Osteoblast (primary cell): ENCODE measurements around the gene PNMA8A. TPM values are rescaled to one million over a fixed set of nuclear protein-coding genes. Genes with fewer than 3 reads are reported as not detected.

Source experiments
- DNase-seq: peaks from one replicate; pipeline ENCODE4 v3.0.0; 2011; ENCODE audit warnings: low spot score, mixed read lengths; ENCODE audit not compliant: insufficient read length; ENCODE audit errors: missing footprints
- H2AFZ ChIP-seq: 2 replicates; pipeline ENCODE4 v1.6.0; 2011; ENCODE audit warnings: mild to moderate bottlenecking, low read length
- H3K27ac ChIP-seq: 2 replicates; pipeline ENCODE4 v1.5.1; 2011; ENCODE audit warnings: mild to moderate bottlenecking, low read depth, low read length, moderate library complexity
- H3K27me3 ChIP-seq: 2 replicates; pipeline ENCODE4 v1.6.0; 2012; ENCODE audit warnings: mild to moderate bottlenecking, control low read depth, inconsistent platforms, low read length, moderate library complexity; ENCODE audit not compliant: insufficient read depth
- H3K36me3 ChIP-seq: 2 replicates; pipeline ENCODE4 v1.5.1; 2011; ENCODE audit warnings: mild to moderate bottlenecking, low read length, control low read depth, moderate library complexity; ENCODE audit not compliant: insufficient read depth
- H3K4me1 ChIP-seq: 2 replicates; pipeline ENCODE4 v1.5.1; 2011; ENCODE audit warnings: mild to moderate bottlenecking, low read length, control low read depth, moderate library complexity; ENCODE audit not compliant: insufficient read depth
- H3K4me2 ChIP-seq: 2 replicates; pipeline ENCODE4 v1.6.0; 2011; ENCODE audit warnings: mild to moderate bottlenecking, low read length; ENCODE audit not compliant: insufficient read depth
- H3K4me3 ChIP-seq: fragments of 200-600 bp; sonication (generic); 3 replicates; pipeline ENCODE4 v1.5.1; 2012; ENCODE audit warnings: mild to moderate bottlenecking, low read length, inconsistent platforms; ENCODE audit not compliant: insufficient read depth
- H3K79me2 ChIP-seq: 2 replicates; pipeline ENCODE4 v1.6.0; 2012; ENCODE audit warnings: mild to moderate bottlenecking, low read length, control low read depth, inconsistent platforms; ENCODE audit not compliant: insufficient read depth
- H3K9me3 ChIP-seq: 2 replicates; pipeline ENCODE4 v1.5.1; 2011; ENCODE audit warnings: low read depth, low read length, control low read depth
- H4K20me1 ChIP-seq: 2 replicates; pipeline ENCODE4 v1.6.0; 2012; ENCODE audit warnings: mild to moderate bottlenecking, low read length, control low read depth; ENCODE audit not compliant: insufficient read depth
- CTCF ChIP-seq: IDR thresholded peaks from 2 replicates; pipeline ENCODE4 v1.5.1; 2011; ENCODE audit warnings: mild to moderate bottlenecking, low read depth, low read length, moderate library complexity; ENCODE audit errors: extremely low read depth
- total RNA-seq: library from RNA; depleted of rRNA; stranded (reverse); fragments of >200 nt; gene quantifications from 2 replicates; pipeline ENCODE4 v1.2.3, GENCODE V29; 2012

The PNMA8A gene
- total RNA-seq, 1 donor: 2.2 TPM

- H3K79me2 ChIP-seq: no peaks in the 10 kb centered on the region
- DNase-seq: peak; percentile 94
- H3K36me3 ChIP-seq: no peaks in the 10 kb centered on the region
- peak overlapping the region; percentile 75 for H3K4me3 ChIP-seq
- H3K4me1 ChIP-seq: peaks cover 6% of the 10 kb centered on the region
- no peak overlapping the region for H3K27ac ChIP-seq
- H3K4me2 ChIP-seq: peak overlapping the region; percentile 83
- H2AFZ ChIP-seq: peak overlapping the region; percentile 97
- H3K27me3 ChIP-seq: peaks cover 21% of the 10 kb centered on the region
- TF ChIP-seq CTCF: no peak
- no peaks in the 10 kb centered on the region for H3K9me3 ChIP-seq
- H4K20me1 ChIP-seq: no peaks in the 10 kb centered on the region
Observed at GRCh38 chr19:46426506-46427162, 44.7 kb downstream of the PNMA8A start.

GRCh38 chr19:46426035-46426505, 45.3 kb downstream of the PNMA8A start:
- Histone ChIP-seq H2AFZ (peak overlapping the region; percentile 97), H3K27ac (no peak overlapping the region), H3K36me3 (no peaks in the 10 kb centered on the region), H4K20me1 (no peaks in the 10 kb centered on the region), H3K4me3 (peak overlapping the region; percentile 75), H3K79me2 (no peaks in the 10 kb centered on the region), H3K4me1 (peaks cover 6% of the 10 kb centered on the region), H3K9me3 (no peaks in the 10 kb centered on the region), H3K27me3 (peaks cover 21% of the 10 kb centered on the region), H3K4me2 (peak overlapping the region; percentile 83)
- no peak for DNase-seq
- no peak for TF ChIP-seq CTCF

- Histone ChIP-seq H3K9me3 (no peaks in the 10 kb centered on the region), H3K4me3 (no peak overlapping the region), H3K4me2 (no peak overlapping the region), H3K27ac (no peak overlapping the region), H3K79me2 (no peaks in the 10 kb centered on the region), H4K20me1 (no peaks in the 10 kb centered on the region), H3K36me3 (no peaks in the 10 kb centered on the region), H2AFZ (no peak overlapping the region), H3K4me1 (peaks cover 6% of the 10 kb centered on the region), H3K27me3 (peaks cover 14% of the 10 kb centered on the region)
- TF ChIP-seq CTCF: no peak
- DNase-seq: no peak
Observed at GRCh38 chr19:46423188-46423587, 48.2 kb downstream of the PNMA8A start.

- Histone ChIP-seq H3K9me3 (no peaks in the 10 kb centered on the region), H3K79me2 (no peaks in the 10 kb centered on the region), H3K4me2 (no peak overlapping the region), H3K27ac (no peak overlapping the region), H3K4me1 (peaks cover 6% of the 10 kb centered on the region), H2AFZ (no peak overlapping the region), H3K4me3 (no peak overlapping the region), H3K36me3 (no peaks in the 10 kb centered on the region), H3K27me3 (peaks cover 14% of the 10 kb centered on the region), H4K20me1 (no peaks in the 10 kb centered on the region)
- TF ChIP-seq CTCF: no peak
- no peak for DNase-seq
Observed at GRCh38 chr19:46422344-46422743, 49.0 kb downstream of the PNMA8A start.
